NCI-H460 (cell line): ENCODE measurements around the gene NAAA. TPM values are rescaled to one million over a fixed set of nuclear protein-coding genes. Genes with fewer than 3 reads are reported as not detected.
"Not testable (repeated sequence)": the region's sequence is repeated elsewhere in the genome, so short reads cannot be mapped to it uniquely, and the experiment has no call there.

Source experiments
- DNase-seq: peaks from one replicate; pipeline ENCODE4 v3.0.0-alpha.2; 2016; ENCODE audit warnings: low read depth; ENCODE audit errors: extremely low read depth
- total RNA-seq: library from RNA; depleted of rRNA; stranded (reverse); fragments of >200 nt; shearing (Covaris generic); gene quantifications from 2 replicates; pipeline ENCODE4 v1.2.3, GENCODE V29; 2014

NAAA gene
- total RNA-seq, 1 experiment from 2014 or later: 17.6 TPM

DNA sequence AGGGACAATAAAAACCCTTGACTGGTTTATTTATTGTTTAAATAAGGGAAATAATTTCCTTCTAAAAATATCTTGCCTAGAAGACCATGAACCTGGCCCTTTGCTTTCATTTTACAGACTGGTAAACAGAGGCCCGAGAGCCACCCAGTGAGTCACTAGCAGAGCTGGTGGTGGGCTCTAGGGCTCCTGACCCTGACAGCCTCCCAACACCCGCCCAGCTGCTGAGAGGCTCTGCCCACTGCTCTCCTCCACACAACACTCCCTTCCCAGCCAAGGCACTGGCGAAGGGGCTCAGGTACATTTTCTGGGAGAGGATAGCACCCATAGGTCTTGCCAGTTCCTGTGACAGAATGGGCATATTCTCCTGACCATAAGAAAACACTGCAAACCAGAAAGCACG, 20.5 kb downstream of the NAAA start:
- DNase-seq: no peak

DNA sequence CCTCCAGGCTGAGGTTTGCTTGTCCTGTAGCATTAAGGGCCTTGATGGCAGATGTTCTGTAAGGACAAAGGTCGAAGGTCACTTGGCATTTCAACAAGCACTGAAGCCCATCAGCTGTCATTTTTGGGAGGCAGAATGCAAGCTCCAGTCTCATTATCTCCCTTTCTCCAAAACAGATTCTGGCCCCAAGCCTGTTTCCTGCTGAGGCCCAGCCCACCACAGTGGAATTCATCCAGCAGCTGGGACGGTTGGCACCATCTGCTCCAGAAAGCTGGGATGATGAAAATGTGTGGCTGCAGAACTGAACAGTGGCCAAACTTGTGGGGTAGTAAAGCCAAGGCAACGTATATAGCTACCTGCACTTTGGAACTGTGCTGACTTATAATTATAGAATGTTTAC, 20.9 kb downstream of the NAAA start:
- no peak for DNase-seq

DNA sequence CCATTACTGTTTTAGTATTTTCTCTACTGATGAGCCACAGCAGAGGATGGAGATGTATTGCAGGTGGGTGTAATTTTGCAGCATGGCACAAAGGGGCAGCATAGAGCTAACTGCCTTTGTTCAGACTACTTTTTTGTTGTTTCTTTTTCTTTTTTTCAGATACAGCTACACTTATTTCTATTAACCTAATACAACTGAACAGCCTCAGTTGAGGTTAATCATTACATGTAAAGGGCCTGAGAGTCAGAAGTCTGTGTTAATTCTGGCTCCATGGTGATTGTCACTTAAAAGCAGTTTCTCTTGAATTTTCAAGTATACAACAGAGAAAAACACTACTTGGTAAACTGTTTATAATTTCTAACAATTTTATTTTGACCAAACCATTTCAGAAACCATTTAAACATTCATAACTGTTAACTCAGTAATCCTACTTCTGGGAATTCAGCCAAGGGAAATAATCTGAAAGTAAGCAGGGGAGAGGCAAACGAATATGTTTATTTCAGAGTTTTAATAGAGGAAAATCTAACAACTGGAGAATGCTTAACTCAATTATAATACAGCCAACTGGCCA, 24.6 kb downstream of the NAAA start:
- DNase-seq: no peak

DNA sequence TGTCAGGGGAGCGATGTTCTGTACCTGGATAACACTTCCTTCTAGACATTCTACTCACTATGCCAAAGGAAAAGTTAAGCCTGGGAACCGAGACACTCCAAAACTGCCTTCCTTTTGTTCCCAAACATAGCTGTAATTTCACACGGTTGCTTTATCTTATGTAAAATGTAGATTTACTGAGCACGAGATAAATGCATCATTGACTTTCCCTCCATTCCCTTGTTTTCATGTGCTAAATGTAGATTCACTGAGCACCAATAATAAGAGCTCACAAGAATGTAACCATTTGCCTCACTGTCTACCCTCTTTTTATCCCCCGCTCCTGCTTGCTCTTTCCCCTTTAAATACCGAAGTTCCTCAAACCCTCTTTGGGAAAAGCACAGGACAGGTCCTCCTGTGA, 27.8 kb downstream of the NAAA start:
- DNase-seq: no peak

DNA sequence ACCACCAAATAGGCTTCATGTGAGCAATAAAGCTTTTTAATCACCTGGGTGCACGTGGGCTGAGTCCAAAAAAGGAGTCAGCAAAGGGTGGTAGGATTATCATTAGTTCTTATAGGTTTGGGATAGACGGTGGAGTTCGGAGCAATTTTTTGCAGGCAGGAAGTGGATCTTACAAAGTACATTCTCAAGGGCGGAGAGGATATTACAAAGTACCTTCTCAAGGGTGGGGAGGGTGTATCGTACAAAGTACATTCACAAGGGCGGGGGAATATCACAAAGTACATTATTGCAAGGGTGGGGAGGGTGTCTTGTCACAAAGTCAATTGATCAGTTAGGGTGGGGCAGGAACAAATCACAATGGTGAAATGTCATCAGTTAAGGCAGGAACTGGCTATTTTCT, 30.0 kb downstream of the NAAA start:
- not testable (repeated sequence) for DNase-seq

DNA sequence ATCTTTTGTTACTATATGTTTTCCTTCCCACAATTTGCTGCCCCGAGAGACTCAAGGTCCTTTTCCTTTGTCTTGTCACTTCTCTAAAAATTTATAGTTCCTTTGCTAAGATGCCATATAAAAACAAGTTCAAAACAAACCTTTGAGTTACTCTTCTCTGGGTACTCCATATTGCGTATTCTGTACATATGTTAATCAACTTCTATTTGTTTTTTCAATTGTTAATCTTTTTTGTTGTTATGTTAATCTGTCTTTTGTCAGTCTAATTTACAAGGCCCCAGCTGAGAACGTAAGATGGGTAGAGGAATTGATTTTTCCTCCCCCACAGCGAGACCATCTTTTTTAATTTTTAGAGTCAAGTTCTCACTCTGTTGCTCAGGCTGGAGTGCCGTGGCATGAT, 31.4 kb downstream of the NAAA start:
- no peak for DNase-seq

DNA sequence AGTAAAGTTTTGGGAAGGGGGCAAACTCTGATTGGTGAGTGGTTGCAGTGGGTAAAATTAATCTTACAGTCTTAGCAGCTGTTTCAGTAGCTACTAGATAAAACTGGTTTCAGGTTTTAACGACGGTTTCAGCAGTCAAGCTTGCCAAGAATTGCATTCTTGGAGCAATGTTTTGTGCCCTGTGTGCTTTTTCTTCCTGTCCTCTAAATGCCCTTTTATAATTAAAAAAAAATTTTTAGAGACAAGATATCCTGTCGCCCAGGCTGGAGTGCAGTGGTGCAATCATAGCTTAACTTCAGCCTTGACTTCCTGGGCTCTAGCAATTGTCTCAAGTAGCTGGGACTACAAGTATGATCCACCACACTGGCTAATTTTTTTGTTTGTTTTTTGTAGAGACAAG, 32.3 kb downstream of the NAAA start:
- DNase-seq: no peak

DNA sequence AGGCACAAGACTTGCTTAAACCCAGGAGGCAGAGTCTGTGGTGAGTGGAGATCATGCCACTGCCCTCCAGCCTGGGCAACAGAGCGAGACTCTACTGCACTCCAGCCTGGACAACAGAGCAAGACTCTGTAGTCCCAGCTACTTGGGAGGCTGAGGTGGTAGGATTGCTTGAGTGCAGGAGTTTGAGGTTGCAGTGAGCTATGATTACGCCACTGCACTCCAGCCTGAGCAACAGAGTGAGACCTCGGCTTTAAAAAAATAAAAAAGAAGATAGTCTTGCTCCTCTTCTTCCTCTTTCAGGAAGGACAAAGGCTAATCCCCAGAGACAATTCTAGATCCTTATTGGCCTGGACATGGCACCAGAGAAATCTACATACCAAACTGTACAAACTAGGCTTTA, 32.8 kb downstream of the NAAA start:
- DNase-seq: no peak

DNA sequence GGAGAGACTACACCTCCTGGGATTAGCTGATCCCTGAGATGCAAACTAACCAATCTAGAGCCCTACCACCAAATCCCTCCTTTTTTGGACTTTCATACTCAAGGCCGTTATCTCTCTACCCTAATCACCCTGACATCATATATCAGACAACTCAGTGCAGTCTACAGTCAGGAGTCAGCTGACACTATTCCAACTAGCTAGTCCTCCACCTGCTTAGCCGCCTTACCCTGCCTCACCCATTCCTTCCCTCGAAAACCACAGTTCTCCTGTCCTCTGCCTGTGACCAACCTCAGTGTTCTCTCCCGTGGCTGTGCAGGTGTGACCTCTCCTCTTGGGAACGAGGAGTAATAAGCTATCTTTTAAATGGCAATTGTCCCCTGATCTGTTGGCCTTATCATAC, 36.7 kb downstream of the NAAA start:
- no peak for DNase-seq

DNA sequence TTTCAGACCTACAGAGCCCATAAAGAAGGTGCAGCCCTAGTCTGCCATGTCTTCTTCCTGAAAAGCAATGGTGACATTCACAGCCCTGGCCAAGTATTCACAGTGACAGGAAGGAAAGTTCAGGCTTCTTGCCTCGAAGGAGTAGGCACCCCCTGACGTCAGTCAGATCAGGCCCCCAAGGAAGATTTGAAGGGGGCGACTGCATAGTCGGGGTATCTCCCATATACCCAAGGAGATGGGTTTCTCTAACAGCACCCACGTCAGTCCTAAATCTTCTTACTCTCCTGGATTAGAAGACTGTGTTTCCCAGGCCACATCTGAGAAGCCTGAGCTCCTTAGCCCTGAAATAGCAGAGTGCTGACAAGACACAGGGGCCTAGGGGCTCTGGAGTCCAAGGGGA, 38.5 kb downstream of the NAAA start, which contains the start of gene PPEF2:
PPEF2 (minus strand) TSS at position 101 of the 400 bp plus-strand sequence. CDS start 6,127 bp downstream, outside the sequence.
- no peak for DNase-seq

DNA sequence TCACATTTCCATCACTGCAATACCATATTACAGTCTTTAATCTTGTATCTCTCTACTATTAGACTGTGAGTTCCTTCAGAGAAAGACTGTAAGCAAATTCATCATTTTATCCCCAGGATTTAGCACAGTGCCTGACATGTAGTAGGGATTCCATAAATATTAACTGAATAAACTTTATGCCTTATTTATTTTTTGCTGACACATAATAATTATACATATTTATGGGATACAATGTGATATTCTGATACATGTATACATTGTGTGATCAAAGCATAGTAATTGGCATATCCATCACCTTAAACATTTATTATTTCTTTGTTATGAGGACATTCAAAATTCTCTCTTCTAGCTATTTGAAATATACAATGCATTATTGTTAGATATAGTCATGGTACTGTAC, 42.3 kb downstream of the NAAA start:
- no peak for DNase-seq

DNA sequence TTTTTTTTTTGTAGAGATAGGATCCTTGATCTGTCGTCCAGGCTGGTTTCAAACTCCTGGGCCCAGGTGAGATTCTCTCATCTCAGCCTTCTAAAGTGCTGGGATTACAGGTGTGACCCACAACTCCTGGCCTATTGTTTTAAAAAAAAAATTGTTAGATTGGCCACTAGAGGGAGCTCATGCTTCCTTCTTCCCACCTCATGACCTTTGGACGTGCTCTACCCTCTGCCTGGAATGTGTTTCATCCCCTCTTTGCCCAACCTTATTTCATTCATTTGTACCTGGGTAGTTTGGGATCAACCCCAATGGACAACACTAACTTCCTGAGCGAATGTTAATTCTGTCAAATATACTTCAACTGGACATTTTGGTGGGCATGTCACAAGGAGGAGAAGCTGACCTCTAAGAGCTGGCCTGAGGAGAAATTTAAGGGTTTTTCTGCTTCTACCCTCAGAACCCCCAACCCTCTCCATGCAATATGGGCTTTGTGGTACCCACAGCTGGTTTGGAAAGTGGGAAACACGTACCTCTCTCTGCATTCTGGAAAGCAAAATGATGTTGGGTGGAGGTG, 45.0 kb downstream of the NAAA start:
- DNase-seq: peak; percentile 24

DNA sequence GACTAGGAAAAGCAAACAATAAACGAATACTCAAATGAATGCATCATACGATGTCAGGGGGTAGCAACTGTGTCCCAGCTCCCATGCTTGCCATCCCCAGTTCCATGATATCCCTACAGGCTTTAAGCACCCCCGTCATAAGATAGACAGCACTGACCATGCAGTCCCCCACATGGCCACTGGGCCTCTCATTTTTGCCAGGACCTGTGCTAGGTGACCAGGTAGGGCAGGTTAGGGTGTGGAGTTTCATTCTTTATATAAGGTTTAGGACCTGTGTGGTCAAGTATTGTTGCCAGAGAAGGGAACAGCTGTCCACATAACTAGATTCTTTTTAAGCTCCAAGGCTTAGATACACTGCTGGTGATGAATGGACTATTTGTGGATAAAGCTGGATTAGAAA, 48.3 kb downstream of the NAAA start:
- DNase-seq: no peak

DNA sequence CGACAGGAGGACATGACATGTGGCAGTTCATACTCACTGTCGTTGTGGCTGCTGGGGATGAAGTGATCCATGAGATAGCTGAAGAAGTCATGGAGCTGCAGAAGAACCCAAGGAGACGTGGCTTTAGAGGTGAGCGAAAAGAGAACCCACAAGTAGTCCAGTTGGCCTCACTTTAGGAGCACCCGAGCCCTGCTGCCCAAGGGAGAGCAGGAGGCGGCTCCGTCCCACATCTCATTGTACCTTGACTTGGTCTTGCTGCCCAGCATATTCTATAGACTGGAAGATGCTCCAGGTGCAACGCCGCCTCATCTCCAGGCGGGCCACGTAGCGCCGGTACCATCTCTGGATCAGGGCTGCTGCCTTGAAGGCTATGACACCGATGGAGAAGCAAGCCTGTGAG, 49.2 kb downstream of the NAAA start:
- DNase-seq: no peak

DNA sequence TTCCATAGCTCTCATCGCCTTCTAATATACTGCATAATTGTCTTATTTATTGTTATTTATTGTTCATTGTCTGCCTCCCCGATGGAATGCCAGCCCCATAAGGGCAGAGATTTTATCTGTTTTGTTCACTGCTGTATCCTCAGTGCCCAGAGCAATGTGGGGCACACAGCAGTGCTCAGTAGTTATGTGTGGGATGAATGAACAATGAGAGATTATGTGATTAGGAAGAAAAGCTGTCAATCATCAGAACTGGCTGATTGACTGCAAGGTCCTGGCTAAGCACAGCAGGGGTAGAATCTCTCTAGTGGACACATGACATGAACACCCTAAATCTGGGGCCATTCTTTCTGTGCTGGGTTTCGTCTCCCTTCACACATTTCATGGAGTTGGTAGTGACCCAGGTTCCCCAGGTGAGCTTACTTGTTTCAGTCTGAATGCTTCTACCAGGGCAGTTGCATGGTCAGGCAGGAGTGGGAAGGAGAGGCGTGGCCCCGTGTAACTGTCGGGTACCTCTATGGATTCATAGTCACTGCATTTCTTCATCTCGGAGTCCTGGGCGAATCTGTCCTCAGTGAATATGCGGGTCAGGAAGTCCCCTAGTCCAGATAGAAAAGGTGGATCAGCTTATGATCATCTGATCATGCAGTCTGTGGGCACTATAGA, 51.1 kb downstream of the NAAA start:
- DNase-seq: no peak

DNA sequence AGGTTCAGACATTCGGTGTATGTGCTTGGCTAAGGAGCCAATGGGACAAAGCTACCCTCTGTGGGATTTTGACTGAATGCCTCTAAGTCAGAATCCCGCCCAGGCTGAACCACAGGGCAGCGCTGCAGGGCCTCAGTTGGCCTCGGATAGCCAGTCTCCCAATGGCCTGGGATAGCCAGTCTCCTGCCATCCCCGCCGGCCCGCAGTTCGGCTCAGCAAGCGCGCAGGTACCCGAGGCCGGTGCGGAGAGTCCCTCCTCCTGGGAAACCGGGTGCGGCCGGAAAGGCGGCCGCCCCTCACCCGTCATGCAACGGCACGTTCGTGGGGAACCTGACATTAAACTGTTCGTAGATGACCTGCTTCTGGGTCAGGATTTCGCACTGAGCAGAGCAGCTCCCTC, 54.7 kb downstream of the NAAA start:
- no peak for DNase-seq

DNA sequence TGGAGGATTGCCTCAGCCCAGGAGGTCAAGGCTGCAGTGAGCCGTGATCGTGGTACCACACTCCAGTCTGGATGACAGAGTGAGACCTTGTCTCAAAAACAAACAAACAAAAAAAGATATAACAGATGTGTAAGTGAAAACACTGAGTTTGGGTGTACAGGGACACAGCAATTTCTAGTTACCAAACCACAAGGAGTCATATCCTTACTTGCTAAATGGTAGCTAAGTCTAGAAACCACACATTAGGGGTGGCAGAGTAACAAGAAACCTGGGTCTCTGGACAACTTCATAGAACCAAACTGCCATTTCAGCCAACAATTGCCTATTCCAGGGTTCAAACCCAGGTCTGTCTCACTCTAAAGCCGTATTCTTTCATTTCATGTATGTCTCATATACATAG, 59.3 kb downstream of the NAAA start:
- no peak for DNase-seq

DNA sequence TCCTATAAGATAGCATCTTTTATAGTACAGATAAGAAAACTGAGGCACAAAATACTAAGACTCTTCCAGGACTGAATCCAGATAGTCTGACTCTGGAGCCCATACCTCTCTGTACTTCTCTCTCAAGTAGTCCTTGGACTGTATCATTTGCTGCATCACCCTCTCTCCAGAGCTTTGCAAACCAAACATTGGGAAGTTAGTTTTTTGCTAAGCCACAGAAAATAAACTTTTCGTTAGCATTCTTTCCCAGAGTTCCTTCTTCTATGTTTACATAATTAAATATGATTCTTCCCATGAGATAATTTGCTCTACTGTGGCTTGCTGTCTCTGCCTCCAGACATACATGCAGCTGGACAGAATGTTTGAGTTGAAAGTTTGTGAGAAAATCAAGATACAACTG, 60.5 kb downstream of the NAAA start:
- DNase-seq: no peak

DNA sequence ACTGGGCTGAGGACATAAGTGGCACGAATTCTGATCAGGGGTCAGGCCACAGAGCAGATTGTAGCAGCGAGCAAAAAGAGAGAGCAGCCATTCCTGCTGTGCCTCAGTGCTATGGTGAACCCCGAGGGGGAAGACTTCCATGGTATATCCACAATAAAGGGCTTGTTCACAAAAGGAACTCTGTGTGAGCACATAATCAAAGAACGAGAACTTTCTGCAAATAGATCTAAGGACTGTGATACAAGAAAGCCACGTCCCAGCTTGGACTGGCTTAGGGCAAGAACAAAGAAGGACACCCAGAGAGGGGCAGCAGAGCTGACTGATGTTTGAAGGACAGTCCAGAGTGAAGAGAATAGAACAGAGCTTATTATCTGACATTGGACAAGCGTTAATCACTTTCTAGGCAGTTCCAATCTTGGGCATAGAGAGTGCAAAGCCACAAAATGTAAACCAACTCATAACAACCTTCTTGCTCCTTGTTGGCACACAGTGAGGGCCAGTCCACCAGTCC, 62.5 kb downstream of the NAAA start:
- no peak for DNase-seq

DNA sequence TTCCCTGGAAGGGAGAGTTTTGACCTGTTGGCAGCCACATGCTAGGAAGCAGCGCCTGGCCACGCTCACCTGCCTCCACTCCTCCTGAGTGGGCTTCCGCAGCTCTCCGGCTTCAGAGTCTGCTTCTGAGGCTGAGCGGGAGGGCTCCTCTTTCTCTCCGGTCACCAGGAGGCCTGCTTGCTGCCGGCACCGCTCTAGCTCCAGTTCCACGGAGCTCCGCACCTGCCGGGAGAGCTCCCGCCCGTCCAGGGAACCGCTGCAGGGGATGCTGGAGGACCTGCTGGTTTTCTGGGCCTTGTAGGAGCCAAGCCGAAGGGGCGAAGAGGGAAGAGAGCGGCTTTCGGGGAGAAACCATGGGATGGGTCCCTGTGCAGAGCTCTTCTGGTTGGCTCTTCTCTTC, 64.6 kb downstream of the NAAA start:
- no peak for DNase-seq

DNA sequence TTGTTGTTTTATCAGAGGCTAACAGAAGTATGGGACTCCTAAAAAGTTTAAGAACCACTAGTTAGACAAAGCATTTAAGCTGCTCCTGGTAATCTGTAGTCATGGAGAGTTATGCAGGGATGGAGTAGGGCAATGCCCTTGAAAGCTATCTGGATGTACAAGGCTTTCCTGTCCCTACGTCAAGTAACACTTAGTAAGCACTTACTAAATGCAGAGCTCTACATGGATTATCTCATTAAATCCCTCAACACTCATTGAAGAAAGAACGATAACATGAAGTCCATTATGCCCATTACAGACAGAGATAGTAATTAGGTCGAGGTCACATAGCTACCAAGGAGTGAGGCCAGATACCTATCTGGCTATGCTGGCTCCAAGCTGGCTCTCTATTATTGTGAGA, 71.7 kb downstream of the NAAA start:
- DNase-seq: no peak

DNA sequence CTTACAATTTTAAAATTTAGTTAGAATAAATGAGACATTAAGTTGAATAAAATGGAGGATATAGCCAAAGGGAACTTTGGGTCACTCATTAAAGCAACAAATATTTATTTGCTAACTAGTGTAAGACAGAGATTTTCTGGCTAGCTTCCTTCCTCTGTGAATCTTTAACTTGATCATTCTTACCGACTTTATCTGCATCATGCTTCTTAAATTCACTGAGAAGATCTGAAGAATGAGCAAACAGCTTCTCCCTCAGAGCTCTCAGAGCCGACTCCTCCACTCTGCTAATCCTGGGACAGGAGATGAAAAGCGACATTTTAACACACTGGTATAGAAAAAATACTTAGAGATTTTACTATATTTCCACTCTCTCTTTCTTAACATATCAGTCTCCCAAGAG, 73.7 kb downstream of the NAAA start:
- DNase-seq: no peak
